ENCODE results near the gene TOX3.

TOX3 gene

GRCh38 chr16:52393448-52393847 is 153.5 kb downstream of the TOX3 start:
- CTCF ChIA-PET: no interaction called here
- POLR2A ChIA-PET: no interaction called here
- TF ChIP-seq CTCF (IDR thresholded peaks at IDR 0.05; ENCODE audit: insufficient read depth, low read length, missing control alignments): no peak
- no peak overlapping the region for H3K4me3 ChIP-seq (ENCODE audit: low read depth, low read length)
- no peak for DNase-seq (ENCODE audit: low read depth, low spot score)

GRCh38 chr16:52389045-52389444 is 157.9 kb downstream of the TOX3 start:
- ChIA-PET POLR2A (no interaction called here), CTCF (no interaction called here)
- DNase-seq (ENCODE audit: low read depth, low spot score): no peak
- no peak for TF ChIP-seq CTCF (IDR thresholded peaks at IDR 0.05; ENCODE audit: insufficient read depth, low read length, missing control alignments)
- no peak overlapping the region for H3K4me3 ChIP-seq (ENCODE audit: low read depth, low read length)
